Naive B cell (primary cell): Measurements from ENCODE around the gene MICAL3. TPM values are rescaled to one million over a fixed set of nuclear protein-coding genes. Genes with fewer than 3 reads are reported as not detected.

ENCODE experiments used
- ATAC-seq, 2 donors: fragments of 150-1000 bp; cut with Tn5 transposase; 2 replicates each; pipeline ENCODE4 v1.10.0; 2021; ENCODE audit warnings: low read depth in 2 of 2, mild to moderate bottlenecking in 2 of 2, moderate library complexity in 2 of 2
- DNase-seq: peaks from one replicate; pipeline ENCODE4 v3.0.0; 2022
- H3K27ac Mint-ChIP-seq, 6 donors: one replicate each; pipeline ENCODE4 v1.8.0; 2020 to 2022; ENCODE audit warnings: mild to moderate bottlenecking in 6 of 6, mixed read lengths in 6 of 6, moderate library complexity in 5 of 6, inconsistent platforms in 2 of 6
- H3K27me3 Mint-ChIP-seq, 3 donors: one replicate each; pipeline ENCODE4 v1.8.0; 2021 to 2022; ENCODE audit warnings: mixed read lengths in 3 of 3, mild to moderate bottlenecking in 1 of 3
- H3K36me3 Mint-ChIP-seq, 2 donors: one replicate each; pipeline ENCODE4 v1.8.0; 2020 to 2022; ENCODE audit warnings: mixed read lengths in 2 of 2, inconsistent platforms in 1 of 2, mild to moderate bottlenecking in 1 of 2
- H3K4me1 Mint-ChIP-seq, 3 donors: one replicate each; pipeline ENCODE4 v1.8.0; 2020 to 2022; ENCODE audit warnings: mixed read lengths in 3 of 3, inconsistent platforms in 1 of 3, mild to moderate bottlenecking in 1 of 3, moderate library complexity in 1 of 3
- H3K4me3 Mint-ChIP-seq, 8 donors: one replicate each; pipeline ENCODE4 v1.8.0; 2020 to 2022; ENCODE audit warnings: mild to moderate bottlenecking in 8 of 8, mixed read lengths in 8 of 8, moderate library complexity in 8 of 8, inconsistent platforms in 2 of 8
- H3K9me3 Mint-ChIP-seq, 7 donors: one replicate each; pipeline ENCODE4 v1.8.0; 2020 to 2022; ENCODE audit warnings: mixed read lengths in 7 of 7, mild to moderate bottlenecking in 5 of 7, inconsistent platforms in 2 of 7, moderate library complexity in 1 of 7
- polyA plus RNA-seq, 6 donors: library from polyadenylated mRNA; unstranded; fragments of 300-500 nt; fragmentation: Illumina TruSeq; gene quantifications; one replicate each; pipeline ENCODE4 v1.2.3, GENCODE V29; 2021; ENCODE audit warnings: low read depth in 6 of 6

Gene MICAL3
- polyA plus RNA-seq, 6 donors from 2014 or later: 10.9 to 28.0 (median 15.6) TPM

- DNase-seq (no peak), ATAC-seq (no peak)
- peak overlapping the region in 3 of 6 donors; percentile 42 to 86 (median 63) for H3K27ac Mint-ChIP-seq
- H3K4me3 Mint-ChIP-seq: no peak overlapping the region
- peaks cover 0 to 4% of the 10 kb centered on the region in 2 donors for H3K36me3 Mint-ChIP-seq
- peaks cover 0 to 3% (median 0%) of the 10 kb centered on the region in 3 donors for H3K4me1 Mint-ChIP-seq
- H3K27me3 Mint-ChIP-seq: no peaks in the 10 kb centered on the region
- no peaks in the 10 kb centered on the region for H3K9me3 Mint-ChIP-seq
These were observed 285.8 kb downstream of the MICAL3 start for GRCh38 chr22:17738386-17739128.

Other genes starting within 250 kb of the MICAL3 start
- gene PEX26, start 53.4 kb upstream of the MICAL3 start, polyA plus RNA-seq: 1 to 10 TPM; 1.0 to 4.3 (median 2.4) TPM
- 1 to 10 TPM in 3 of 6 donors, under 1 TPM in 2, not detected in 1; 0.78 to 2.4 (median 1.4) TPM for gene TUBA8, start 86.2 kb upstream of the MICAL3 start, polyA plus RNA-seq
- gene USP18, start 125.6 kb upstream of the MICAL3 start, polyA plus RNA-seq: 1 to 10 TPM in 5 of 6 donors, not detected in 1; 3.2 to 7.9 (median 6.5) TPM